K562 (cell line): ENCODE data around the gene CS. TPM values are rescaled to one million over a fixed set of nuclear protein-coding genes. Genes with fewer than 3 reads are reported as not detected.

ENCODE experiments used
- ATF3 ChIP-seq, 2 experiments: fragments of 450-650 bp in 1 of 2; sonication (generic) in 1 of 2; formaldehyde crosslinking in 1 of 2; IDR thresholded peaks in 1 of 2; conservative IDR thresholded peaks in 1 of 2; 2 replicates each; pipeline versions ENCODE4 v1.6.1 to v1.8.1; 2016 to 2023; ENCODE audit warnings: mild to moderate bottlenecking in 2 of 2, moderate library complexity in 2 of 2, inconsistent platforms in 1 of 2, missing genetic modification reagents in 1 of 2
- CSDE1 ChIP-seq, 2 experiments: fragments of 450-650 bp; IDR thresholded peaks; 2 replicates each; pipeline ENCODE4 v1.6.1; 2016; ENCODE audit warnings: mild to moderate bottlenecking in 1 of 2
- FOXP1 ChIP-seq: sonication (generic); formaldehyde crosslinking; IDR thresholded peaks from 2 replicates; pipeline ENCODE4 v1.8.0; 2022; ENCODE audit warnings: mild to moderate bottlenecking, missing genetic modification reagents
- HDAC1 ChIP-seq, 2 experiments: fragments of 450-650 bp; IDR thresholded peaks; 2 replicates each; pipeline ENCODE4 v1.6.1; 2016 to 2017; ENCODE audit warnings: inconsistent platforms in 1 of 2, mild to moderate bottlenecking in 1 of 2, moderate library complexity in 1 of 2
- HDAC2 ChIP-seq: fragments of 450-650 bp; IDR thresholded peaks from 2 replicates; pipeline ENCODE4 v1.6.1; 2016; ENCODE audit warnings: mild to moderate bottlenecking
- IRF1 ChIP-seq: sonication (generic); formaldehyde crosslinking; IDR thresholded peaks from 2 replicates; pipeline ENCODE4 v1.8.0; 2022; ENCODE audit warnings: missing genetic modification reagents, mild to moderate bottlenecking, borderline replicate concordance
- LARP7 ChIP-seq: fragments of 450-650 bp; IDR thresholded peaks from 2 replicates; pipeline ENCODE4 v1.6.1; 2016
- MIER1 ChIP-seq: fragments of 450-650 bp; IDR thresholded peaks from 2 replicates; pipeline ENCODE4 v1.6.1; 2016; ENCODE audit warnings: antibody characterized with exemption, mild to moderate bottlenecking, low read depth
- NELFE ChIP-seq: IDR thresholded peaks from 2 replicates; pipeline ENCODE4 v1.6.1; 2011; ENCODE audit warnings: mild to moderate bottlenecking; ENCODE audit not compliant: insufficient read depth, insufficient read length
- PML ChIP-seq: IDR thresholded peaks from 2 replicates; pipeline ENCODE4 v1.6.1; 2012; ENCODE audit warnings: low read length, inconsistent platforms
- SMARCA4 ChIP-seq: fragments of 450-650 bp; IDR thresholded peaks from 2 replicates; pipeline ENCODE4 v1.6.1; 2016
- SMARCB1 ChIP-seq: IDR thresholded peaks from 2 replicates; pipeline ENCODE4 v1.6.1; 2011; ENCODE audit warnings: improper control_type of control experiment, low read depth; ENCODE audit not compliant: insufficient read length
- SP2 ChIP-seq: IDR thresholded peaks from 2 replicates; pipeline ENCODE4 v1.6.1; 2011; ENCODE audit warnings: mild to moderate bottlenecking, low read depth, low read length, moderate library complexity; ENCODE audit not compliant: poor library complexity, severe bottlenecking; ENCODE audit errors: extremely low read depth
- SREBF2 ChIP-seq: sonication (generic); formaldehyde crosslinking; IDR thresholded peaks from 2 replicates; pipeline ENCODE4 v1.4.0; 2020; ENCODE audit warnings: mild to moderate bottlenecking, missing genetic modification reagents
- STAT5A ChIP-seq: IDR thresholded peaks from 2 replicates; pipeline ENCODE4 v1.6.1; 2012; ENCODE audit warnings: low read length, inconsistent platforms, borderline replicate concordance
- TCFL5 ChIP-seq: fragments of 250-450 bp; sonication (Bioruptor Pico); conservative IDR thresholded peaks from 2 replicates; pipeline ENCODE4 v1.6.1; 2021; ENCODE audit warnings: mild to moderate bottlenecking, moderate library complexity, matching md5 sums
- TEAD4 ChIP-seq, 2 experiments: sonication (generic) in 1 of 2; formaldehyde crosslinking in 1 of 2; IDR thresholded peaks; 2 replicates each; pipeline versions ENCODE4 v1.6.1 to v1.8.0; 2012 to 2022; ENCODE audit warnings: borderline replicate concordance in 1 of 2, inconsistent platforms in 1 of 2, low read length in 1 of 2, mild to moderate bottlenecking in 1 of 2, missing genetic modification reagents in 1 of 2
- TRIM28 ChIP-seq: fragments of 450-650 bp; IDR thresholded peaks from 2 replicates; pipeline ENCODE4 v1.6.1; 2017
- ZBTB2 ChIP-seq: fragments of 450-650 bp; IDR thresholded peaks from 2 replicates; pipeline ENCODE4 v1.6.1; 2016; ENCODE audit warnings: antibody characterized with exemption
- ZBTB33 ChIP-seq: sonication (generic); formaldehyde crosslinking; IDR thresholded peaks from 2 replicates; pipeline ENCODE4 v1.8.1; 2023; ENCODE audit warnings: mild to moderate bottlenecking, missing genetic modification reagents
- ZKSCAN1 ChIP-seq: fragments of 150-350 bp; IDR thresholded peaks from 2 replicates; pipeline ENCODE4 v1.6.1; 2016; ENCODE audit warnings: low read depth, low read length
- ZNF282 ChIP-seq: sonication (generic); formaldehyde crosslinking; IDR thresholded peaks from 2 replicates; pipeline ENCODE4 v1.8.1; 2023; ENCODE audit warnings: missing genetic modification reagents
- ZNF512 ChIP-seq: IDR thresholded peaks from 2 replicates; pipeline ENCODE4 v1.6.1; 2016; ENCODE audit warnings: missing genetic modification characterization, missing compliant biosample characterization
- polyA plus RNA-seq, 8 experiments: library from polyadenylated mRNA; depleted of rRNA in 4 of 8; stranded (reverse) in 5 of 8; unstranded in 3 of 8; fragments of >200 nt; fragmentation: Nextera tagmentation in 2 of 8; fragmentation: Illumina TruSeq in 1 of 8; extraction: Ambion mirVana in 2 of 8; extraction: Trizol in 1 of 8; gene quantifications; 2 replicates each; pipeline versions ENCODE4 v1.2.1 to v1.2.3, GENCODE V29; 2011 to 2014; ENCODE audit warnings: inconsistent platforms in 1 of 8, missing spikeins in 1 of 8
- total RNA-seq, 7 experiments: library from RNA; depleted of rRNA in 6 of 7; stranded (reverse); fragments of >200 nt in 6 of 7; fragmentation: Illumina TruSeq in 2 of 7; extraction: Trizol in 2 of 7; gene quantifications; 2 replicates each; pipeline versions ENCODE4 v1.2.1 to v1.2.3, GENCODE V29; 2011 to 2021; ENCODE audit warnings: low replicate concordance in 1 of 7

CS gene
- total and polyA plus RNA-seq, 9 of the 15 experiments (the other 6 are each of a cell fraction or from before 2014, with no cell fraction given), result 99.9 to 390 (median 149) TPM

- TF ChIP-seq ZBTB33 (CRISPR knock-in tag) (peak; percentile 98), TEAD4 (IDR thresholded peaks at IDR 0.05; ENCODE audit: low read length) (no peak), TEAD4 (CRISPR knock-in tag; IDR thresholded peaks at IDR 0.05; ENCODE audit: borderline replicate concordance) (no peak), HDAC2 (no peak), SREBF2 (no peak), TRIM28 (peak; percentile 34; the same call in 1 of the 2 replicates), HDAC1 (IDR thresholded peaks at IDR 0.05) (no peak), ZBTB2 (0 out of 2 replicates have a peak, but pooled peaks have one; percentile 6), ZNF282 (CRISPR knock-in tag) (no peak), SMARCB1 (no peak), ATF3 (IDR thresholded peaks at IDR 0.05) (no peak), ATF3 (CRISPR knock-in tag; conservative IDR thresholded peaks at IDR 0.05) (no peak), CSDE1 (IDR thresholded peaks at IDR 0.05) (peak in 1 of 2 experiments; percentile 67; a peak in 1 of 4 replicates), FOXP1 (CRISPR knock-in tag) (no peak), SP2 (no peak), TCFL5 (CRISPR knock-in tag) (no peak), ZKSCAN1 (peak; percentile 92), IRF1 (0 out of 2 replicates have a peak, but pooled peaks have one; percentile 39), NELFE (no peak), LARP7 (no peak), PML (peak; percentile 14; the same call in 1 of the 2 replicates), SMARCA4 (0 out of 2 replicates have a peak, but pooled peaks have one; percentile 8), ZNF512 (tag) (no peak), MIER1 (no peak), STAT5A (0 out of 2 replicates have a peak, but pooled peaks have one; percentile 11)
Observed at GRCh38 chr12:56223571-56224101, 76.5 kb downstream of the CS start (continued).
